Ascending aorta (tissue), 2 donors: ENCODE measurements around the gene CALM3. TPM values are rescaled to one million over a fixed set of nuclear protein-coding genes. Genes with fewer than 3 reads are reported as not detected.
A peak's percentile ranks its signal among the peaks of the same experiment; 100 is the strongest.

Experiments
- DNase-seq, 2 donors: peaks; one replicate each; pipeline ENCODE4 v3.0.0-alpha.2; 2019; ENCODE audit warnings: low spot score in 2 of 2
- H3K27ac ChIP-seq, 2 donors: fragments of 200-600 bp; sonication (generic); one replicate each; pipeline ENCODE4 v1.5.1; 2016 to 2017; ENCODE audit warnings: mild to moderate bottlenecking in 1 of 2
- H3K27me3 ChIP-seq: fragments of 200-600 bp; sonication (generic); one replicate; pipeline ENCODE4 v1.5.1; 2017
- H3K36me3 ChIP-seq, 2 donors: fragments of 200-600 bp; sonication (generic); one replicate each; pipeline ENCODE4 v1.5.1; 2016
- H3K4me1 ChIP-seq, 2 donors: fragments of 200-600 bp; sonication (generic); one replicate each; pipeline ENCODE4 v1.5.1; 2016 to 2017; ENCODE audit warnings: mild to moderate bottlenecking in 1 of 2
- H3K4me3 ChIP-seq, 2 donors: fragments of 200-600 bp; sonication (generic); one replicate each; pipeline ENCODE4 v1.5.1; 2016 to 2017; ENCODE audit warnings: mild to moderate bottlenecking in 1 of 2
- H3K9me3 ChIP-seq, 2 donors: fragments of 200-600 bp; sonication (generic); one replicate each; pipeline ENCODE4 v1.5.1; 2016
- intact Hi-C: fragments of 100-400 bp; cut with DNase I; formaldehyde crosslinking; loops from one replicate; pipeline ENCODE4 v1.15.1; 2023
- total RNA-seq: library from RNA; depleted of rRNA; stranded (reverse); fragments of >200 nt; gene quantifications from one replicate; pipeline ENCODE4 v1.1.0, GENCODE V29; 2016
- TF ChIP-seq, protein P1 (sequence below), 3 experiments: fragments of 200-600 bp in 2 of 3; fragments of 450-650 bp in 1 of 3; sonication (generic) in 2 of 3; IDR thresholded peaks; one replicate each; pipeline ENCODE4 v1.5.1; 2016 to 2019; ENCODE audit warnings: antibody characterized with exemption in 3 of 3, mild to moderate bottlenecking in 1 of 3, moderate library complexity in 1 of 3

CALM3 gene
- total RNA-seq, 1 donor from 2014 or later: 159 TPM

DNA sequence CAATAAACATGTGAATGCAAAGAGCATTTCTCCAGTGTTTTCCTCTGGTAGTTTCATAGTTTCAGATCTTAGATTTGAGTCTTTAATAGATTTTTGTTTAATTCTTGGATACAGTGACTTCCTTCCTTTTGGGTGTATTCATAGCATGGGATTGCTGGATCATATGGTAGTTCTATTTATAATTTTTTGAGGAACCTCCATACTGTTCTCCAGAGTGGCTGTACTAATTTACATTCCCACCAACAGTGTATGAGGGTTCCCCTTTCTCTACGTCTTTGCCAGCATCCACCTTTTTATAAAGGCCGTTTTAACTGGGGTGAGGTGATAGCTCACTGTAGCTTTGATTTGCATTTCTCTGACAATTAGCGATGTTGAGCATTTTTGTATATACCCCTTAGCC is 9.3 kb upstream of the CALM3 start:
- Histone ChIP-seq H3K4me3 (no peak overlapping the region), H3K36me3 (no peaks in the 10 kb centered on the region), H3K27ac (no peak overlapping the region), H3K27me3 (no peaks in the 10 kb centered on the region), H3K9me3 (no peaks in the 10 kb centered on the region), H3K4me1 (no peaks in the 10 kb centered on the region)
- TF ChIP-seq, protein P1, sequence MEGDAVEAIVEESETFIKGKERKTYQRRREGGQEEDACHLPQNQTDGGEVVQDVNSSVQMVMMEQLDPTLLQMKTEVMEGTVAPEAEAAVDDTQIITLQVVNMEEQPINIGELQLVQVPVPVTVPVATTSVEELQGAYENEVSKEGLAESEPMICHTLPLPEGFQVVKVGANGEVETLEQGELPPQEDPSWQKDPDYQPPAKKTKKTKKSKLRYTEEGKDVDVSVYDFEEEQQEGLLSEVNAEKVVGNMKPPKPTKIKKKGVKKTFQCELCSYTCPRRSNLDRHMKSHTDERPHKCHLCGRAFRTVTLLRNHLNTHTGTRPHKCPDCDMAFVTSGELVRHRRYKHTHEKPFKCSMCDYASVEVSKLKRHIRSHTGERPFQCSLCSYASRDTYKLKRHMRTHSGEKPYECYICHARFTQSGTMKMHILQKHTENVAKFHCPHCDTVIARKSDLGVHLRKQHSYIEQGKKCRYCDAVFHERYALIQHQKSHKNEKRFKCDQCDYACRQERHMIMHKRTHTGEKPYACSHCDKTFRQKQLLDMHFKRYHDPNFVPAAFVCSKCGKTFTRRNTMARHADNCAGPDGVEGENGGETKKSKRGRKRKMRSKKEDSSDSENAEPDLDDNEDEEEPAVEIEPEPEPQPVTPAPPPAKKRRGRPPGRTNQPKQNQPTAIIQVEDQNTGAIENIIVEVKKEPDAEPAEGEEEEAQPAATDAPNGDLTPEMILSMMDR (IDR thresholded peaks at IDR 0.05): no peak
- DNase-seq: no peak
- intact Hi-C loops: no loop called here

DNA sequence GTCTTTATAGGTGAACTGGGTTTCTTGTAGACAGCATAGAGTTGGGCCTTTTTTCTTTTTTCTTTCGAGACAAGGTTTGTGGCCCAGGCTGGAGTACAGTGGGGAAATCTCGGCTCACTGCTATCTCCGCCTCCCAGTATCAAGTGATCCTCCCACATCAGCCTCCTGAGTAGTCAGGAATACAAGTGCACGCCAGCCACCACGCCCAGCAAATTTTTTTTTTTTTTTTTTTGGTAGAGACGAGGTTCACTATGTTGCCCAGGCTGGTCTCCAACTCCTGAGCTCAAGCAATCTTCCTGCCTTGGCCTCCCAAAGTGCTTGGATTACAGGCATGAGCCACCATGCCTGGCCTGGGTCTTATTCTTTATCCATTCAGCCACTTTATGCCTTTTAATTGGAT is 5.1 kb upstream of the CALM3 start:
- no peaks in the 10 kb centered on the region for H3K27me3 ChIP-seq
- H3K4me1 ChIP-seq: no peaks in the 10 kb centered on the region
- no peak overlapping the region for H3K4me3 ChIP-seq
- DNase-seq: no peak
- TF ChIP-seq, protein P1 (IDR thresholded peaks at IDR 0.05): no peak
- no peaks in the 10 kb centered on the region for H3K9me3 ChIP-seq
- no peaks in the 10 kb centered on the region for H3K36me3 ChIP-seq
- intact Hi-C loops: no loop called here
- no peak overlapping the region for H3K27ac ChIP-seq

DNA sequence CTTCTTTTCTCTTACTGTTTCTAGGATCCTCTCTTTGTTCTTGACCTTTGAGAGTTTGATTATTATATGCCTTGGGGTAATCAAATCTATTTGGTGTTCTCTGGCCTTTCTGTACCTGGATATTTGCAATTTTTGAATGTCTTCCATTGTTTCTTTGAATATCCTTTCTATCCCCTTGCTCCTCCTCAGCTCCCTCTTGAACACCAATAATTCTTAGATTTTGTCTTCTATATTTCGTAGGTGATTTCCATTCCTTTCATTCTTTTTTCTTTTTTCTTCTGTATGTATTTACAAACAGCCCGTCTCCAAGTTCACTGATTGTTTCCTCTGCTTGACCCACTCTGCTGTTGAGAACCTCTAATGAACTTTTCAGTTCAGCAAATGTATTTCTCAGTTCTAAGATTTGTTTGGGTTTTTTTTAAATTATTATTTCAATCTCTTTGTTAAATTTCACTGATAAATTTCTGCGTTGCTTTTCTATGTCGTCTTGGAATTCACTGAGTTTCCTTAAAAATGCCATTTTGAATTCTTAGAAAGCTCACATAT is 2.7 kb upstream of the CALM3 start:
- Histone ChIP-seq H3K27ac (no peak overlapping the region), H3K27me3 (no peaks in the 10 kb centered on the region), H3K9me3 (no peaks in the 10 kb centered on the region), H3K4me1 (peaks cover under 1 to 9% of the 10 kb centered on the region in 2 donors), H3K4me3 (no peak overlapping the region), H3K36me3 (no peaks in the 10 kb centered on the region)
- intact Hi-C loops: no loop called here
- no peak for DNase-seq
- TF ChIP-seq, protein P1 (IDR thresholded peaks at IDR 0.05): no peak

DNA sequence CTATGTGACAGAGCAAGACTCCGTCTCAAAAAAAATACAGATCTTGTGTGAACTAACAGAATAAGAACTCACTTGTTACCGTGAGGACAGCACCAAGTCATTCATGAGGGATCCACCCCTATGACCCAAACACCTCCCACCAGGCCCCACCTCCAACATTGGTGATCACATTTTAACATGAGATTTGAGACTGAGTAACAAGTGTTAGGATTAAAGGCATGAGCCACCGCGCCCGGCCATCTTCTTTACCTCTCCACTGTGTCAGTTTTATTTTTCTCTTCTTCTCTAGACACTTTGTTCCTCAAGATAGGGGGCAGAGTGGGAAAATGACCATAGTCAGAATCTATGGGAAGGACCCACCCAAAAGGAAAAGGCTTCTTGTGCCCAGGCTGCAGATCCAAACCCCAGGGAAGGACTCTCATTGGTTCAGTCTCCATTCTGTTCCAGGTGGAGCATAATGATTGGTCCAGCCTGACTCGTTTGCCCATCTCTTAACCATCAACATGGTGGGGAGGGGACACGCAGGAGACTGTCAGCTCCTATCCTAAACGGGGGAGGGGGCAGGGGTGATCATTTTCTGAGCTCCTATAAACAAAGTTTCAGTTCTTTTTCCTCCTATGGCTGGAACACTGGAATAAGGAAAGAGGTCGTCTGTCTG is 1.3 kb upstream of the CALM3 start:
- no peak for DNase-seq
- peaks cover 5 to 23% of the 10 kb centered on the region in 2 donors for H3K4me1 ChIP-seq
- H3K27ac ChIP-seq: peak overlapping the region; percentile 93 to 98
- H3K27me3 ChIP-seq: no peaks in the 10 kb centered on the region
- intact Hi-C loops: loop anchor here (2.0 to 10.0 kb wide), 3 partner anchors 25 to 251 kb away; partner anchors contain the start of genes AP2S1 and PTGIR
- no peaks in the 10 kb centered on the region for H3K36me3 ChIP-seq
- TF ChIP-seq, protein P1 (IDR thresholded peaks at IDR 0.05): no peak
- H3K9me3 ChIP-seq: no peaks in the 10 kb centered on the region
- peak overlapping the region; percentile 88 for H3K4me3 ChIP-seq

DNA sequence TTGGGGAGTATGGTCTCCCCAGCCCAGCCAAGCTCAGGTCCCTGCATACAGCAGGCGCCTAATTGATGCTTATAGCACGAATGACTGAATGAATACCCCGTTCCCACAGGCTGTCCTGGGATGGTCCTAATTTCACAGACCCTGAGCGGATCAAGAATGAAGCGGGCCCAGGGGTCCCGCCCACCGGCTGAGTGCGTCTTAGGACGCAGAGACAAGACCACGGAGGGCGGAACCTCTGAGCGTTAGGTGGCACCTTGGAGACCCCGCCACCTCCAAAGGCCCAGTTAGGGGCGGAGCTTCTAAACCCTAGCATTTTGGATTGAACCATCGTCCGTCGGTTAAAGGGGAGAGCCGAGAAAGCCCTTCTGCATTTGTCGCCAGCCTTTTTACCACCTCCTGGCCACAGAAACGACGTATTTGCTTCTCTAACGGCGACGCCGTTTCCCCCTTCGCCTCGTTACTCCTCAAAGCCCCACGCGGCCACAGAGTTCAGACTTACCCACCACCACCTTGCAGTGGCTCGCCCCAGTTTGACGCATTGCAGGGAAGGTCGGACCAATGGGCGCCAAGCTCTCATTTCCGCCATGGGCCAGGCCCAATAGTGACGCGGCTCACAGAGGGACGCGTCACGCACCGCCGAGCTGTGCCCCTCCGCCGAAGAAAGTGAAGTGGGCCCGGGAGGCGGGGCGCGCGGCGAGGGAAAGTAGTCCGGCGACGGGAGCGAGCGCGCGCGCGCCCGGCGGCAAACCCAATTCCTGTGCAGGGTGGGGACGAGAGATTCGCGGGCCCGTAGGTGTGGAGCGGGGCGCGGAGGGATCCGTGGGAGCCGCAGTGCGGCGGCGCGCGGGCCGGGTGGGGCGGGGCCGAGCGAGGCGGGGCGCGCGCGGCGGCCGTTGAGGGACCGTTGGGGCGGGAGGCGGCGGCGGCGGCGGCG is 479 bp upstream of the CALM3 start:
- peaks cover under 1% of the 10 kb centered on the region in 2 donors for H3K36me3 ChIP-seq
- peak; percentile 85 to 99 for DNase-seq
- peak overlapping the region; percentile 88 for H3K4me3 ChIP-seq
- no peaks in the 10 kb centered on the region for H3K9me3 ChIP-seq
- TF ChIP-seq, protein P1 (IDR thresholded peaks at IDR 0.05): peak in 1 of 3 experiments; percentile 24
- H3K27me3 ChIP-seq: no peaks in the 10 kb centered on the region
- peak overlapping the region; percentile 93 to 98 for H3K27ac ChIP-seq
- intact Hi-C loops: loop anchor here (1.0 to 10.0 kb wide), 4 partner anchors 24 to 250 kb away; partner anchors contain the start of genes AP2S1, DACT3 and PTGIR
- H3K4me1 ChIP-seq: peaks cover 9 to 31% of the 10 kb centered on the region in 2 donors
